GM18502 (cell line): Measurements from ENCODE around the gene PPP1R1B.

Experiments used
- ATAC-seq: cut with Tn5 transposase; IDR thresholded peaks from one replicate; pipeline ENCODE4 v1.9.1; 2021; ENCODE audit warnings: mild to moderate bottlenecking; ENCODE audit not compliant: unreplicated experiment, poor library complexity

PPP1R1B gene

DNA sequence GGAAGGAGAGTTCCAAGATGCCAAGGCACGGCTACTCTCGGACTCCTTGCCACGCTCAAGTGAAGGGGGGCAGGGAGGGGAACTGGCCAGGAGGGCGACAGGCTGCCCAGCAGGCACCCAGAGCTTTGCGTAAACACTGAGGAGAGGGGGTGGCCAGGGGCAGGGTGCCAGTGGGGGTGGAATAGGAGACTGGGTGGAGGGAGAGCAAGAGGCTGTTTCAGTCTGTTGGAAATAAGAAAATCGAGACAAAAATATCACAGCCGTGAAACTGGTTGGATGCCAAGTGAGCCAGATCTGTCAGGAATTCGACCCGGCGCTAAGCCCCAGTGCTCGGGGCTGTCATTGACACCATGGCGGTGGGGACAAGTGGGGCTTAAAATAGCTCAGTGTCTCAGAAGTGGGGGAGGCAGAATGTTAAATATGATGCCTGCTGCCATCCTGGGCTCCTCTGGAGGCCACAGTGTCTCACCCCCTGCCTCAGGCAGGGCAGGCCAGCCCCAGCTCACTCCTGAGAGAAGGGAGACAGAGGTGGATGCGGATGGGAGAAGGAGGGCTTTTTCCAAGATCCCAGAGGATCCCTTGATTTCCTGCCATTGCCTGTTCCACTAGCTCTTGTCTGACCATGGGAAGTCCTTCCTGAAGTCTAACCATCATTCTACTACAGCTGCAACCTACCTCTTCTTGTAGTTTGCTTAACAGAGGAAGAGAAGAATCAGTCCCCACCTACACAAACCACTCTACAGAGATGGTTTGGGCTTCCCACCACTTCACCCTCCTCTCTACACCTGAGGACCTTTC lies 51.0 kb downstream of the PPP1R1B start:
- ATAC-seq = no peak

DNA sequence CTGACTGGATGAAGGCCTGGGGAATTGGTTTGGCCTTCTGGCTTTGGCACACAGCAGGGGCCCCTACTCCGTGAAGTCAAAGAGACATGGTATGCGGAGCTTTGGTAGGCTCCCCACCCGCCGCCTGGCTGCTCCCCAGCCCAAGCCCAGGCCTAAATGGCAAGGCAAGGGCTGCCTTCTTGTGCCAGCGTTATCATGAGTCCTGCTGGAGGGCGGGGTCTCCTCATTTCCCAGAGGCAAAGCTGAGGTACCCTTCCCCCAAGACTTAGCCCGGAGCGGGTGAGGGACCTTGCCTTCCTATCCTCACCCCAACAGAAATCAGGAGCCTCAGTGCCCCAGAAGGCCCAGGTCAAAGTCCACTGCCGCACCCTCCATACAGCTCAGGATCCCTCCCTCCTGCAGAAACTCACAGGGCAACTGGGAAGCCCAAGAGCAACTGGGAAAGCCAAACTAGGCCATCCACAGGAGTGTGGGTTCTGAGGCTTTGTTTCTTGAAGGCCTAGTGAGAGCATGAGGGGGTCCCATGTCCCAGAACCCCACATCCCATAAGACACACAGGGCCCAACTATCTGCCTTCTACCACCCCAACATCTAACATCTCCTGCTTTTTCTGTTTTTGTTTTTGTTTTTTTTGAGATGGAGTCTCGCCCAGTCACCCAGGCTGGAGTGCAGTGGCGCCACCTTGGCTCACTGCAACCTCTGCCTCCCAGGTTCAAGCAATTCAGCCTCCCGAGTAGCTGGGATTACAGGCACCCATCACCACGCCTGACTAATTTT lies 51.8 kb downstream of the PPP1R1B start:
- no peak for ATAC-seq

DNA sequence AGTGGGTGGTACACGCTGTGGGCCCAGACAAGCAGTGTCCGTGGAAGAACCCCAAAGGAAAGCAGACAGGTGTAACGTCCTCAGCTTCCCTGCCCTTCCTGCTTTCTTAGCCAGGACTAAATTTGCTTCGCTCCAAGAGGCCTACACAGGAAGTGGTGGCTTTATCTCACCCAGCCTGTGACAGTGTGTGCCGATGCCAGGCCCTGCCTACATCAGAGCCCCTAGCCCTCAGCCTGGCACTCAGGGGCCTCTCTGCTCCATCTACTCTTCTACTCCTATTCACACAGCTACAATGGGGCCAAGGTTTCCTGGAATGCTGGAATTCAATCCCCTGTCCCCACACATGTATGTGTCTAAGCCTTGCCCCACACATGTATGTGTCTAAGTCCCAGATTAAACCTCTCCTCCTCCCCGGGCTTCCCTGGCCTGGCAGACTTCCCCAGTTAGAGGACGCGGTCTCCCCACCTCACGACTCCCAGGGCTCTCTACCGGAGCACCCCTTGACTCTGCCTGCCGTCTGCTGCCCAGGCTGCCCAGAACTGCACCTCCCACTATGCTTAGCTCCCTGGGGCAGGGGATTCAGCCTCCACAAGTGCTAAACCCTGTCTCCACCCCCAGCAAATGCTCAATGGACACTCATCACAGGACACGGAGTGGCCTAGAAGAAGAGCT lies 52.9 kb downstream of the PPP1R1B start:
- no peak for ATAC-seq

DNA sequence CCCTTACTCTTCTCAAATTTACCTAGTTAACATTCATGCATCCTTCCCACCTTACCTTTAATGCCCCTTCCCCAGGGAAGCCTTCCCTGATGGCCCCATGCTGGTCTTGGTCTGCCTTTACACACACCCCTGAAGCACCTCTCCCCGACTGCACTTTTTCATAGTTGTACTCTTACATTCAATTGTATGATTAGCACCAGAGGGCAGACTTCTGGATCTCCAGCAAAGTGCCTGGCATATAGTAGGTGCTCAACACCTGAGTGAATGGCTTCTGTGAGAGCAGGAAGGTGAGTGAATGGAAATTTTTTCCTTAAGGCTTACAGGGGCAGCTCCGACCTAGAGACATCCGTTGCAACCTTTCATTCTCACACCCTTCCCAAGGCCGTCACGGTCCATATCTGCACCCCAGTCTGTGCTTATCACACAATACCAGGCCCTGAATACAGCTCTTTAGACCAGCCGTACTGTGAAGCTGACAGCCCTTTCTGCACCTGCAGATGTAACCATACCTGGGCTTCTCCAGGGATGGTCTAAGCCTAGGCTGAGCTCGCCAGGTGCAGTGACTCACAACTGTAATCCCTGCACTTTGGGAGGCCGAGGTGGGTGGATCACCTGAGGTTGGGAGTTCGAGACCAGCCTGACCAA lies 56.7 kb downstream of the PPP1R1B start:
- no peak for ATAC-seq

DNA sequence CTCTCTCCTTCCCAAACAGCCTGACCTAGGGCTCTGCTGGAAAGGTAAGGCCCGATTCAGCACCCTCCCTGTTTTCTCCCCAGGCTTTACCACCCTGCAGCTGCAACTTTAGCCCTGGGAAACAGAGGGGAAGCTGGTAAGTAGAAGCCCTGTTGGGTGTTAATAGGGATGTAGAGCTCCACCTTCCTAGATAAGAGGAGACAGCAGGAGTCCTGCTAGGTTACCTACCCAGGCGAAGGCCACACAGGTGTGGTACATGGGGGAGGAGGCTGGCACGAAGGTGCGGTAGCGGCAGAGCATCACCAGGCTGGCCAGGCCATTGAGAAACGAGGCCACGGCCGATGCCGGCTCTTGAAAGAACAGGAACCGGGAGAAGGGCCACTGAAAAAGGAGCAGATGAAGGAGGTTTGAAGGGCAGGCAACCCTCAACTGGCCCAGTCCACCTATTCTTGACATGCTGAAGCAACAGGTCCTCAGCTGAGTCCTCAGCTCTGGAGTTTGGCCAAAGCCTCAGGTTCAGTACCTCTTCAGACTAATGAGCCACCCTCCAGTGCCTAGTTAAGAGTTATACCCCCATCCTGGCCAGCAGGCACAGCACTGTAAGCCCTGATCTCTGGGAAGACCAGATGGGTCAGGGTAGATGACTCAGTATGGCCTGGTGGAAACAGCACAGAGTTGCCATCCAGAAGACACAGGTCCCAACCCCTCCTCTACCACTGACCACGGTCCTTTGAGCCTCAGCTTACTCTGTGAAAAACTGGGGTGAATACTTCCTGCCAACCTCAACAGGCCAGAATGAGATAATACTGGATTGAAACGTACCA lies 57.8 kb downstream of the PPP1R1B start:
- ATAC-seq = no peak
